PFSK-1 (cell line): ENCODE data around the gene BNIP2.

Source experiments
- FOXP2 ChIP-seq: optimal IDR thresholded peaks from 2 replicates; pipeline ENCODE3; 2011; ENCODE audit warnings: borderline replicate concordance, control low read depth, inconsistent platforms; ENCODE audit not compliant: insufficient read depth; ENCODE audit errors: extremely low read length, extremely low read depth
- POLR2AphosphoS5 ChIP-seq: IDR thresholded peaks from 2 replicates; pipeline ENCODE4 v1.6.1; 2012; ENCODE audit warnings: low read depth, mild to moderate bottlenecking, control low read depth, low read length, moderate library complexity
- REST ChIP-seq, 2 experiments: IDR thresholded peaks; 2 replicates each; pipeline versions ENCODE4 v1.6.1 to v1.8.0; 2011 to 2012; ENCODE audit warnings: low read depth in 2 of 2, low read length in 2 of 2, control low read depth in 1 of 2, inconsistent platforms in 1 of 2, mild to moderate bottlenecking in 1 of 2, moderate library complexity in 1 of 2; ENCODE audit not compliant: insufficient read depth in 1 of 2
- SIN3A ChIP-seq: IDR thresholded peaks from 2 replicates; pipeline ENCODE4 v1.6.1; 2012; ENCODE audit warnings: mild to moderate bottlenecking, low read length, moderate library complexity, borderline replicate concordance; ENCODE audit not compliant: insufficient read depth
- TAF1 ChIP-seq: IDR thresholded peaks from 2 replicates; pipeline ENCODE4 v1.6.1; 2012; ENCODE audit warnings: low read length, control low read depth, borderline replicate concordance; ENCODE audit not compliant: insufficient read depth

The BNIP2 gene

GRCh38 chr15:59654046-59654445 lies 35.1 kb downstream of the BNIP2 start:
- TF ChIP-seq REST (IDR thresholded peaks at IDR 0.05; ENCODE audit: insufficient read depth in 1 of 2, low read depth in 2 of 2, low read length in 2 of 2) (no peak), SIN3A (no peak), TAF1 (no peak)

- TF ChIP-seq SIN3A, result no peak
- no peak for TF ChIP-seq REST (IDR thresholded peaks at IDR 0.05; ENCODE audit: insufficient read depth in 1 of 2, low read depth in 2 of 2, low read length in 2 of 2)
- TF ChIP-seq TAF1, result no peak
- TF ChIP-seq FOXP2, result no peak
- no peak for TF ChIP-seq POLR2AphosphoS5
These were observed 39.5 kb downstream of the BNIP2 start for GRCh38 chr15:59649603-59650002.

GRCh38 chr15:59647085-59647484 lies 42.0 kb downstream of the BNIP2 start:
- no peak for TF ChIP-seq REST (IDR thresholded peaks at IDR 0.05; ENCODE audit: insufficient read depth in 1 of 2, low read depth in 2 of 2, low read length in 2 of 2)
- TF ChIP-seq SIN3A, result no peak
- TF ChIP-seq TAF1, result no peak
- TF ChIP-seq FOXP2, result no peak
- no peak for TF ChIP-seq POLR2AphosphoS5

GRCh38 chr15:59646277-59646676 lies 42.8 kb downstream of the BNIP2 start:
- TF ChIP-seq REST (IDR thresholded peaks at IDR 0.05; ENCODE audit: insufficient read depth in 1 of 2, low read depth in 2 of 2, low read length in 2 of 2), result no peak
- no peak for TF ChIP-seq TAF1
- no peak for TF ChIP-seq FOXP2
- TF ChIP-seq SIN3A, result no peak
- no peak for TF ChIP-seq POLR2AphosphoS5

GRCh38 chr15:59644756-59645155 lies 44.4 kb downstream of the BNIP2 start:
- TF ChIP-seq POLR2AphosphoS5 (no peak), TAF1 (no peak), REST (IDR thresholded peaks at IDR 0.05; ENCODE audit: insufficient read depth in 1 of 2, low read depth in 2 of 2, low read length in 2 of 2) (no peak), FOXP2 (no peak), SIN3A (no peak)
